Measurements from ENCODE around the gene WFIKKN2. TPM values are rescaled to one million over a fixed set of nuclear protein-coding genes. Genes with fewer than 3 reads are reported as not detected.

The WFIKKN2 gene
- polyA plus RNA-seq, 1 of the 3 experiments (the other 2 are of a cell fraction), result not detected

- CTCF ChIA-PET, result interaction anchor here (1.0 to 6.7 kb wide), 5 partner anchors 15 to 39 kb away, joined by 3 to 31 read pairs (median 6); no protein-coding TSS in a partner anchor
Observed at GRCh38 chr17:50822550-50822949, 12.8 kb upstream of the WFIKKN2 start.

More at GRCh38 chr17:50822550-50822949, 12.8 kb upstream of the WFIKKN2 start:
- 50% methylated on average over 2 of the region's 2 CpGs for WGBS (ENCODE audit: low lambda C conversion rate)
- Histone ChIP-seq H3K27me3 (ENCODE audit: insufficient read depth) (0 out of 2 replicates have a peak, but pooled peaks cover 5% of the 10 kb centered on the region), H4K20me1 (ENCODE audit: insufficient read depth) (no peaks in the 10 kb centered on the region), H3K36me3 (replicated peaks in 1 of 2; ENCODE audit: control insufficient read depth in 1 of 2, insufficient read depth in 2 of 2, low read length in 1 of 2) (no peaks in the 10 kb centered on the region), H2AFZ (ENCODE audit: low read depth) (no peak overlapping the region), H3K79me2 (ENCODE audit: insufficient read depth) (no peaks in the 10 kb centered on the region), H3K9me2 (no peaks in the 10 kb centered on the region), H3K4me2 (no peak overlapping the region), H3K27ac (ENCODE audit: low read depth in 2 of 2, low read length in 1 of 2) (no peak overlapping the region), H3K4me1 (ENCODE audit: control insufficient read depth in 1 of 2, insufficient read depth in 2 of 2, low read depth in 1 of 2, low read length in 1 of 2) (no peaks in the 10 kb centered on the region; a peak in 1 of 4 replicates), H3K9me3 (no peaks in the 10 kb centered on the region), H3K4me3 (ENCODE audit: low read depth in 2 of 2, low read length in 1 of 2) (no peak overlapping the region), H3K9ac (no peak overlapping the region), H3F3A (replicated peaks; ENCODE audit: insufficient read depth) (no peaks in the 10 kb centered on the region)
- TF ChIP-seq NRF1 (IDR thresholded peaks at IDR 0.05; ENCODE audit: low read depth, low read length) (no peak), YY1 (IDR thresholded peaks at IDR 0.05; ENCODE audit: low read depth) (no peak), SIN3A (IDR thresholded peaks at IDR 0.05; ENCODE audit: borderline replicate concordance, low read depth, low read length) (no peak), RFX5 (IDR thresholded peaks at IDR 0.05; ENCODE audit: low read length) (no peak), MXI1 (IDR thresholded peaks at IDR 0.05; ENCODE audit: low read depth, low read length) (no peak), GABPA (IDR thresholded peaks at IDR 0.05; ENCODE audit: low read depth) (no peak), USF2 (IDR thresholded peaks at IDR 0.05; ENCODE audit: borderline replicate concordance, low read depth, low read length) (no peak), ELF1 (IDR thresholded peaks at IDR 0.05) (no peak), EZH2phosphoT487 (IDR thresholded peaks at IDR 0.05; ENCODE audit: borderline replicate concordance, low read depth) (no peak), TCF12 (IDR thresholded peaks at IDR 0.05) (no peak), MAX (IDR thresholded peaks at IDR 0.05; ENCODE audit: low read depth) (no peak), POLR2AphosphoS5 (IDR thresholded peaks at IDR 0.05; ENCODE audit: low read depth, low read length) (no peak), CHD2 (IDR thresholded peaks at IDR 0.05; ENCODE audit: low read length, partially characterized antibody) (no peak), TAF1 (IDR thresholded peaks at IDR 0.05; ENCODE audit: borderline replicate concordance, low read depth, low read length) (no peak), FOXJ3 (CRISPR knock-in tag; IDR thresholded peaks at IDR 0.05) (no peak), CTCF (IDR thresholded peaks at IDR 0.05) (no peak), GATA2 (CRISPR knock-in tag; IDR thresholded peaks at IDR 0.05) (no peak), NFIC (IDR thresholded peaks at IDR 0.05; ENCODE audit: borderline replicate concordance) (no peak)
- TF ChIP-seq, protein P1, sequence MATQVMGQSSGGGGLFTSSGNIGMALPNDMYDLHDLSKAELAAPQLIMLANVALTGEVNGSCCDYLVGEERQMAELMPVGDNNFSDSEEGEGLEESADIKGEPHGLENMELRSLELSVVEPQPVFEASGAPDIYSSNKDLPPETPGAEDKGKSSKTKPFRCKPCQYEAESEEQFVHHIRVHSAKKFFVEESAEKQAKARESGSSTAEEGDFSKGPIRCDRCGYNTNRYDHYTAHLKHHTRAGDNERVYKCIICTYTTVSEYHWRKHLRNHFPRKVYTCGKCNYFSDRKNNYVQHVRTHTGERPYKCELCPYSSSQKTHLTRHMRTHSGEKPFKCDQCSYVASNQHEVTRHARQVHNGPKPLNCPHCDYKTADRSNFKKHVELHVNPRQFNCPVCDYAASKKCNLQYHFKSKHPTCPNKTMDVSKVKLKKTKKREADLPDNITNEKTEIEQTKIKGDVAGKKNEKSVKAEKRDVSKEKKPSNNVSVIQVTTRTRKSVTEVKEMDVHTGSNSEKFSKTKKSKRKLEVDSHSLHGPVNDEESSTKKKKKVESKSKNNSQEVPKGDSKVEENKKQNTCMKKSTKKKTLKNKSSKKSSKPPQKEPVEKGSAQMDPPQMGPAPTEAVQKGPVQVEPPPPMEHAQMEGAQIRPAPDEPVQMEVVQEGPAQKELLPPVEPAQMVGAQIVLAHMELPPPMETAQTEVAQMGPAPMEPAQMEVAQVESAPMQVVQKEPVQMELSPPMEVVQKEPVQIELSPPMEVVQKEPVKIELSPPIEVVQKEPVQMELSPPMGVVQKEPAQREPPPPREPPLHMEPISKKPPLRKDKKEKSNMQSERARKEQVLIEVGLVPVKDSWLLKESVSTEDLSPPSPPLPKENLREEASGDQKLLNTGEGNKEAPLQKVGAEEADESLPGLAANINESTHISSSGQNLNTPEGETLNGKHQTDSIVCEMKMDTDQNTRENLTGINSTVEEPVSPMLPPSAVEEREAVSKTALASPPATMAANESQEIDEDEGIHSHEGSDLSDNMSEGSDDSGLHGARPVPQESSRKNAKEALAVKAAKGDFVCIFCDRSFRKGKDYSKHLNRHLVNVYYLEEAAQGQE (IDR thresholded peaks at IDR 0.05; ENCODE audit: low read depth, low read length), result no peak
- no peak for DNase-seq
- POLR2A ChIA-PET, result no interaction called here
